K562 (cell line): ENCODE results near the gene NEUROG3. TPM values are rescaled to one million over a fixed set of nuclear protein-coding genes. Genes with fewer than 3 reads are reported as not detected.
"Not testable (repeated sequence)": the region's sequence is repeated elsewhere in the genome, so short reads cannot be mapped to it uniquely, and the experiment has no call there.

Source experiments
- ATAC-seq: fragments of 200-7000 bp; cut with Tn5 transposase; 3 replicates; pipeline ENCODE4 v1.9.1; 2020; ENCODE audit warnings: moderate library complexity
- BruUV-seq: library from RNA; stranded (reverse); fragments of 400-500 nt; replicated peaks from 2 replicates; lab custom pipeline; 2021; lab: Mats Ljungman, UMichigan
- CTCF ChIA-PET: fragments of 300-600 bp; formaldehyde crosslinking; extraction: SDS; loops from one replicate; lab custom pipeline; 2021; ENCODE audit warnings: low intra/inter-chr PET ratio; lab: Yijun Ruan, JAX
- POLR2A ChIA-PET: fragments of 300-600, 350-650 bp; sonication (Branson Sonifier 250); formaldehyde crosslinking; extraction: SDS; loops from one replicate; lab custom pipeline; 2021; ENCODE audit warnings: antibody characterized with exemption, inconsistent platforms; lab: Yijun Ruan, JAX
- DNase-seq, 4 experiments: peaks; one replicate each; pipeline versions ENCODE4 v3.0.0 to v3.0.0-alpha.2; 2011 to 2018; ENCODE audit warnings: low spot score in 3 of 4, mixed read lengths in 3 of 4; ENCODE audit errors: extremely low read depth in 1 of 4
- FAIRE-seq: peaks from 2 replicates; lab custom pipeline; 2011; peaks lifted over from hg19 to GRCh38; lab: Jason Lieb, UNC
- H2AFZ ChIP-seq: 2 replicates; pipeline ENCODE4 v1.6.0; 2011; ENCODE audit warnings: low read depth, low read length, control low read depth, inconsistent platforms
- H3K27ac ChIP-seq: fragments of 200-600 bp; 3 replicates; pipeline ENCODE4 v1.8.0; 2011; ENCODE audit warnings: low read depth, mild to moderate bottlenecking, control low read depth, inconsistent platforms, low read length, moderate library complexity, mixed read lengths; ENCODE audit errors: extremely low read depth
- H3K27me3 ChIP-seq, 2 experiments: fragments of 300-600 bp in 1 of 2; 2 replicates in 1 of 2; 3 replicates in 1 of 2; pipeline versions ENCODE4 v1.6.0 to v1.8.0; 2011; ENCODE audit warnings: inconsistent platforms in 2 of 2, low read length in 2 of 2, mild to moderate bottlenecking in 1 of 2, mixed read lengths in 1 of 2, moderate library complexity in 1 of 2; ENCODE audit not compliant: control insufficient read depth in 2 of 2, insufficient read depth in 2 of 2
- H3K36me3 ChIP-seq: fragments of 300-600 bp; 3 replicates; pipeline ENCODE4 v1.8.0; 2011; ENCODE audit warnings: mild to moderate bottlenecking, low read length, inconsistent platforms; ENCODE audit not compliant: control insufficient read depth, insufficient read depth
- H3K4me1 ChIP-seq, 2 experiments: fragments of 200-600 bp in 1 of 2; replicated peaks in 1 of 2; 2 replicates in 1 of 2; 3 replicates in 1 of 2; pipeline versions ENCODE4 v1.5.1 to v1.8.0; 2011; ENCODE audit warnings: inconsistent platforms in 2 of 2, low read length in 2 of 2, mild to moderate bottlenecking in 1 of 2, mixed read lengths in 1 of 2, moderate library complexity in 1 of 2; ENCODE audit not compliant: control insufficient read depth in 2 of 2, insufficient read depth in 2 of 2
- H3K4me2 ChIP-seq: 2 replicates; pipeline ENCODE4 v1.6.1; 2011; ENCODE audit warnings: low read length, control low read depth, inconsistent platforms, mixed read lengths; ENCODE audit not compliant: insufficient read depth
- H3K4me3 ChIP-seq: fragments of 200-600 bp; sonication (generic), shearing (Covaris generic); 2 replicates; pipeline ENCODE4 v1.5.1; 2016; ENCODE audit warnings: control low read depth, inconsistent platforms
- H3K79me2 ChIP-seq: fragments of 200-600 bp; 3 replicates; pipeline ENCODE4 v1.8.0; 2011; ENCODE audit warnings: low read length, inconsistent platforms; ENCODE audit not compliant: control insufficient read depth, insufficient read depth
- H3K9ac ChIP-seq, 2 experiments: 2 replicates each; pipeline versions ENCODE4 v1.6.0 to v1.6.1; 2011; ENCODE audit warnings: low read depth in 2 of 2, low read length in 2 of 2, control low read depth in 1 of 2, inconsistent platforms in 1 of 2, mild to moderate bottlenecking in 1 of 2, mixed read lengths in 1 of 2; ENCODE audit not compliant: insufficient read depth in 1 of 2
- H3K9me1 ChIP-seq: one replicate; pipeline ENCODE4 v1.6.0; 2011; ENCODE audit warnings: inconsistent platforms, mild to moderate bottlenecking, low read length, moderate library complexity; ENCODE audit not compliant: control insufficient read depth, insufficient read depth
- H3K9me3 ChIP-seq: replicated peaks from 2 replicates; pipeline ENCODE4 v1.5.1; 2011; ENCODE audit warnings: low read depth, low read length, inconsistent platforms; ENCODE audit not compliant: control insufficient read depth, insufficient read depth
- H4K20me1 ChIP-seq: replicated peaks from 2 replicates; pipeline ENCODE4 v1.6.1; 2011; ENCODE audit warnings: low read length, inconsistent platforms, mixed read lengths; ENCODE audit not compliant: control insufficient read depth, insufficient read depth
- MCM2 ChIP-seq: fragments of 450-650 bp; IDR thresholded peaks from 2 replicates; pipeline ENCODE4 v1.6.1; 2017; ENCODE audit warnings: low read depth, mild to moderate bottlenecking
- ZNF124 ChIP-seq: sonication (generic); formaldehyde crosslinking; IDR thresholded peaks from 2 replicates; pipeline ENCODE4 v1.8.1; 2022; ENCODE audit warnings: missing genetic modification reagents
- WGBS: fragments of 100-300 bp; shearing (Covaris generic); methylation state at CpG from one replicate; pipeline ENCODE4 v1.1.6; 2016; ENCODE audit warnings: low coverage, mixed read lengths; ENCODE audit not compliant: insufficient coverage; ENCODE audit errors: missing lambda C conversion rate; 5-methylcytosine and 5-hydroxymethylcytosine counted together
- in situ Hi-C: fragments of 300-500 bp; cut with MboI; formaldehyde crosslinking; loops from 4 replicates; pipeline ENCODE4 v1.15.0; 2018; ENCODE audit warnings: inconsistent platforms, mixed read lengths
- intact Hi-C: fragments of 100-400 bp; cut with micrococcal nuclease; formaldehyde crosslinking; loops from 2 replicates; pipeline ENCODE4 v1.14.2; 2022
- polyA plus RNA-seq, 8 experiments: library from polyadenylated mRNA; depleted of rRNA in 4 of 8; stranded (reverse) in 5 of 8; unstranded in 3 of 8; fragments of >200 nt; fragmentation: Nextera tagmentation in 2 of 8; fragmentation: Illumina TruSeq in 1 of 8; extraction: Ambion mirVana in 2 of 8; extraction: Trizol in 1 of 8; gene quantifications; 2 replicates each; pipeline versions ENCODE4 v1.2.1 to v1.2.3, GENCODE V29; 2011 to 2014; ENCODE audit warnings: inconsistent platforms in 1 of 8, missing spikeins in 1 of 8
- total RNA-seq, 7 experiments: library from RNA; depleted of rRNA in 6 of 7; stranded (reverse); fragments of >200 nt in 6 of 7; fragmentation: Illumina TruSeq in 2 of 7; extraction: Trizol in 2 of 7; gene quantifications; 2 replicates each; pipeline versions ENCODE4 v1.2.1 to v1.2.3, GENCODE V29; 2011 to 2021; ENCODE audit warnings: low replicate concordance in 1 of 7
- TF ChIP-seq, protein P1 (sequence below): sonication (generic); formaldehyde crosslinking; IDR thresholded peaks from 2 replicates; pipeline ENCODE4 v1.8.1; 2023; ENCODE audit warnings: mild to moderate bottlenecking, missing genetic modification reagents

NEUROG3 gene
- total and polyA plus RNA-seq, 9 of the 15 experiments (the other 6 are each of a cell fraction or from before 2014, with no cell fraction given) = not detected

DNA sequence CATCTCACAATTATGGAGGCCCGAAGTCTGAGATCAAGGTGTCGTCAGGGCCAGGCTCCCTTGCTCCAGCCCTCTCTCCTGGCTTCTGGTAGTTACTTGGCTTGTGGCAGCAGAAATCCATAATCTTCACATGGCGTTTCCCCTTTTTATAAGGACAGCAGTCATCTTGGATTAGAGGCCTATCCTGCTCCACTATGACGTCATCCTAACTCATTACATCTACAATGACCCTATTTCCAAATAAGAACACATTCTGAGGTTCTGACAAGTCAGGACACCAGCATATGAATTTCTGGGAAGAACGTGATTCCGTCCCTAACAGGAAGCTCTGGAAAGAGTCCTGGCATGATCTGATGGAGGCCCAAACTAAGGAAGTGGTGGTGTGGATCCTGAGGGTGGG is 35.8 kb downstream of the NEUROG3 start (continued):
- TF ChIP-seq, protein P1, sequence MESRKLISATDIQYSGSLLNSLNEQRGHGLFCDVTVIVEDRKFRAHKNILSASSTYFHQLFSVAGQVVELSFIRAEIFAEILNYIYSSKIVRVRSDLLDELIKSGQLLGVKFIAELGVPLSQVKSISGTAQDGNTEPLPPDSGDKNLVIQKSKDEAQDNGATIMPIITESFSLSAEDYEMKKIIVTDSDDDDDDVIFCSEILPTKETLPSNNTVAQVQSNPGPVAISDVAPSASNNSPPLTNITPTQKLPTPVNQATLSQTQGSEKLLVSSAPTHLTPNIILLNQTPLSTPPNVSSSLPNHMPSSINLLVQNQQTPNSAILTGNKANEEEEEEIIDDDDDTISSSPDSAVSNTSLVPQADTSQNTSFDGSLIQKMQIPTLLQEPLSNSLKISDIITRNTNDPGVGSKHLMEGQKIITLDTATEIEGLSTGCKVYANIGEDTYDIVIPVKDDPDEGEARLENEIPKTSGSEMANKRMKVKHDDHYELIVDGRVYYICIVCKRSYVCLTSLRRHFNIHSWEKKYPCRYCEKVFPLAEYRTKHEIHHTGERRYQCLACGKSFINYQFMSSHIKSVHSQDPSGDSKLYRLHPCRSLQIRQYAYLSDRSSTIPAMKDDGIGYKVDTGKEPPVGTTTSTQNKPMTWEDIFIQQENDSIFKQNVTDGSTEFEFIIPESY (CRISPR knock-in tag) = no peak
- TF ChIP-seq MCM2 (no peak), ZNF124 (CRISPR knock-in tag) (no peak)

DNA sequence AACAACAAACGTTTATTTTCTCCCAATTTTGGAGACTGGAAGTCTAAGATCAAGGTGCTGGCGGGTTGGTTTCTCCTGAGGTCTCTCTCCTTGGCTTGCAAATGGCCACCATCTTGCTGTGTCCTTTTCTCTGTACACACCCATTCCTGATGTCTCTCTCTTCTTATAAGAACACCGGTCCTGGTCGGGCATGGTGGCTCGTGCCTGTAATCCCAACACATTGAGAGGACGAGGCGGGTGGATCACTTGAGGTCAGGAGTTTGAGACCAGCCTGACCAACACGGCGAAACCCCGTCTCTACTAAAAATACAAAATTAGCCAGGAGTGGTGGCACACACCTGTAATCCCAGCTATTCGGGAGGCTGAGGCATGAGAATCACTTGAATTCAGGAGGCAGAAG is 36.7 kb downstream of the NEUROG3 start:
- under 1% methylated on average over 11 of the region's 11 CpGs for WGBS
- in situ Hi-C loops, H3K4me3 ChIP-seq, H3K9me1 ChIP-seq, H3K4me2 ChIP-seq, H3K9me3 ChIP-seq, H3K36me3 ChIP-seq, BruUV-seq, H3K4me1 ChIP-seq, H3K79me2 ChIP-seq, FAIRE-seq, POLR2A ChIA-PET, H4K20me1 ChIP-seq, H3K27me3 ChIP-seq, H2AFZ ChIP-seq, H3K9ac ChIP-seq, DNase-seq, ATAC-seq, H3K27ac ChIP-seq, CTCF ChIA-PET, intact Hi-C loops: not testable (repeated sequence)
